Adrenal gland (tissue), 5 donors: ENCODE results near the gene COX10.
"Not testable (repeated sequence)": the region's sequence is repeated elsewhere in the genome, so short reads cannot be mapped to it uniquely, and the experiment has no call there.

Experiments used
- CTCF ChIP-seq, 6 experiments: fragments of 450-650 bp in 4 of 6; fragments of 200-600 bp in 2 of 6; sonication (generic) in 1 of 6; IDR thresholded peaks; 1 replicate in 5 of 6; 2 replicates in 1 of 6; pipeline versions ENCODE4 v1.5.1 to v1.8.0; 2016 to 2021; ENCODE audit warnings: antibody characterized with exemption in 6 of 6, mild to moderate bottlenecking in 2 of 6, moderate library complexity in 1 of 6
- POLR2A ChIP-seq, 2 donors: fragments of 450-650 bp; IDR thresholded peaks; one replicate each; pipeline ENCODE4 v1.6.1; 2017; ENCODE audit warnings: antibody characterized with exemption in 2 of 2, mild to moderate bottlenecking in 2 of 2, moderate library complexity in 1 of 2
- donor health status: DM: no; HTN: no; CAD: no.

DNA sequence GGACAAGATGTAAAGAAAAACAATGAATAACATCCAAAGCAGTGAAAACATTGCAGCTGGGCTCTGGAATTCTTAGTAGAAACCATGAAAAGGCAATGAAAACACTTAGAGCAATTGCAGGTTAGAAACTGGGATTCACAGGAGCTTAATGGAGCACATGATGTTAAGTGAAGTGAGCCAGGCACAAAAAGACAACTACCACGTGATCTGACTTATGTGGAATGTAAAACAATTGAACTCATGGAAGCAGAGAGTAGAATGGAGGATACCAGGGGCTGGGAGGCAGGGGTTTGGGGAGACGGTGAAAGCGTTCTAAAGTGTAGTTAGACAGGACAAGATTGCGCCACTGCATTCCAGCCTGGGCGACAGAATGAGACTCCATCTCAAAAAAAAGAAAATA is 170.0 kb downstream of the COX10 start:
- TF ChIP-seq CTCF, POLR2A (IDR thresholded peaks at IDR 0.05): not testable (repeated sequence)
